IPS-18a (cell line): ENCODE data around the gene ODAD2.

Experiments
- H3K27ac ChIP-seq: one replicate; pipeline ENCODE4 v1.5.1; 2013; ENCODE audit warnings: low read length
- H3K27me3 ChIP-seq: one replicate; pipeline ENCODE4 v1.6.1; 2013; ENCODE audit warnings: mild to moderate bottlenecking, low read length; ENCODE audit not compliant: control insufficient read depth, insufficient read depth
- H3K36me3 ChIP-seq: one replicate; pipeline ENCODE4 v1.6.1; 2013; ENCODE audit warnings: low read depth, low read length; ENCODE audit not compliant: control insufficient read depth
- H3K4me1 ChIP-seq: one replicate; pipeline ENCODE4 v1.6.1; 2013; ENCODE audit warnings: low read depth, low read length; ENCODE audit not compliant: control insufficient read depth
- H3K4me3 ChIP-seq: one replicate; pipeline ENCODE4 v1.5.1; 2013; ENCODE audit warnings: low read length
- H3K9ac ChIP-seq: one replicate; pipeline ENCODE4 v1.6.1; 2013; ENCODE audit warnings: mild to moderate bottlenecking, low read length, moderate library complexity
- H3K9me3 ChIP-seq: one replicate; pipeline ENCODE4 v1.6.1; 2013; ENCODE audit warnings: low read depth, low read length; ENCODE audit not compliant: control insufficient read depth

ODAD2 gene

DNA sequence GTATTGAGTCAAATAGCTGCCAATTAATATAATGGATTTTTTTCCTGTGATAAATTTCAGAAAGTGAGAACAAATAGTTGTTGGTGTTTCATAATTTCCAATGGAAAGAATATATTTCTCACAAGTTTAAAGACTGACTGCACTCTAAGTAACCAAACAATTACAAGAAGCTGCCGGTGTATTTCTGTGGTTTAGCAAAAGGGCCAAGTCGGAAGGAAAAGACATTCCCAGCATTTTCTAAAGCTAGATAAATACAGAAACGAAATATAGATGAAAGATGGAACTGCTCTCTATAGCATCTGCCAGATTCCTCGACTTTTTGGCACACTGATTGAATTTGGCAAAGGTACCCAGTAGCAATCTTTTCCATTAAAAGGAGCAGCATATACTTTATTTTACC is 160.5 kb downstream of the ODAD2 start:
- H3K27me3 ChIP-seq = no peaks in the 10 kb centered on the region
- H3K27ac ChIP-seq = no peak overlapping the region
- no peaks in the 10 kb centered on the region for H3K9me3 ChIP-seq
- H3K4me3 ChIP-seq = no peak overlapping the region
- no peak overlapping the region for H3K9ac ChIP-seq
- H3K36me3 ChIP-seq = no peaks in the 10 kb centered on the region
- no peaks in the 10 kb centered on the region for H3K4me1 ChIP-seq

DNA sequence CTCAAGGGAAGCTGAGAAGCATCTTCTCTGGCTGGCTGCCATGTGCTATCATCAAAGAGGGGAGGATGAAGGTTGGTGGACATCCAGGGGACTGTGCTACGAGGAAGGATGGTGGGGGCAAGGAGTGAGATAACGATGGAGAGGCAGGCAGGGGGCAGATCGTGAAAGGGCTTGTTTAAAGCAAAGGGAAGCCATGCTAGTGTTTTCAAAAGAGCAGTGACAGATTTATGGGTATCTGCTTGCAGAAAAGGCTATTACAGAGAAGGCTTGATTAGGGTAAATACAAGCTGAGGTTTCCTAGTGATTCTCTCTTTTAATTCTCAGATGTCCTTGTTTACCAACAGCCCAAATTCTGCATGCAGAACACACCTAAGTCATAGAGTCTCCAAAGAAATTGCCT is 164.4 kb downstream of the ODAD2 start:
- Histone ChIP-seq H3K27me3 (no peaks in the 10 kb centered on the region), H3K9me3 (no peaks in the 10 kb centered on the region), H3K9ac (no peak overlapping the region), H3K27ac (no peak overlapping the region), H3K4me1 (no peaks in the 10 kb centered on the region), H3K4me3 (no peak overlapping the region), H3K36me3 (no peaks in the 10 kb centered on the region)

DNA sequence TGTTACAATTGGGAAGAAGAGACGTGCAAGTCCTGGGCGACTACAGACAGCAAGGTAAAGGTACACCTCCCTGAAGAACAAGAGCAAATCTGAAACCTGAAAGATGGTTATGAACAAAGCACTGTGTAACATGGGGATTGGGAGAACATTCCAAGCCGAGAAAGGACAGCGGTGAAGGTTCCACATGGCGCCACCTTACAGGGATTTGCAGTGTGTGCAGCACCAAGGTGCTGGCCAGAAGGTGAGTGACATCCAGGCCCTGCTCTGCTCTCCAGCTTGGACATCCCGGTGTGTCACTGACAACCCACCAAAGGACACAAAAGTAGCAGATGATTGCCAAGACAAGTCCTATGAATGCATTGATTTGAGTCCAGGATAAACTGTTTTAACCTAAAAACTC is 165.1 kb downstream of the ODAD2 start:
- Histone ChIP-seq H3K36me3 (no peaks in the 10 kb centered on the region), H3K9me3 (no peaks in the 10 kb centered on the region)

DNA sequence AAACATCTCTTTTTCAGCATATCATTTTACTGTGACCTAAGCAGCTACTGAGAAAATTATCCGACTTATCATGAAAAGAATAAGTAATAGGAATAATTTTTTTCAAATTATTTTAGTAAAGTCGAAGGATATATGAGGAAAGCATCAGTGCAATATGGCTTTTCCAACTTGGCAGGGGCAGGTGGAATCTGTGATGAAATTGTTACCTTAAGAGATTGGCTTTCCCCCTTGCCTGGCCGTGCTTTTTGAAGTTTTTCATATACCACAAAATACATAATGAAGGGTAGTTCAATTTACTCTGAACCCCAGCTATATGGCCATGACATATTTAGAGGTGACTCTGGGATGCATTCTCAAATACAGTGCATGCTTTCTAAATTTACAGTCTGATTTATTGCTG is 166.1 kb downstream of the ODAD2 start:
- Histone ChIP-seq H3K4me1 (no peaks in the 10 kb centered on the region), H3K9me3 (no peaks in the 10 kb centered on the region), H3K27ac (no peak overlapping the region), H3K36me3 (no peaks in the 10 kb centered on the region), H3K27me3 (no peaks in the 10 kb centered on the region), H3K4me3 (no peak overlapping the region), H3K9ac (no peak overlapping the region)

More for the DNA sequence above, 165.1 kb downstream of the ODAD2 start:
- H3K4me3 ChIP-seq = no peak overlapping the region
- H3K9ac ChIP-seq = no peak overlapping the region
- H3K27ac ChIP-seq = no peak overlapping the region
- H3K27me3 ChIP-seq = no peaks in the 10 kb centered on the region
- H3K4me1 ChIP-seq = no peaks in the 10 kb centered on the region

DNA sequence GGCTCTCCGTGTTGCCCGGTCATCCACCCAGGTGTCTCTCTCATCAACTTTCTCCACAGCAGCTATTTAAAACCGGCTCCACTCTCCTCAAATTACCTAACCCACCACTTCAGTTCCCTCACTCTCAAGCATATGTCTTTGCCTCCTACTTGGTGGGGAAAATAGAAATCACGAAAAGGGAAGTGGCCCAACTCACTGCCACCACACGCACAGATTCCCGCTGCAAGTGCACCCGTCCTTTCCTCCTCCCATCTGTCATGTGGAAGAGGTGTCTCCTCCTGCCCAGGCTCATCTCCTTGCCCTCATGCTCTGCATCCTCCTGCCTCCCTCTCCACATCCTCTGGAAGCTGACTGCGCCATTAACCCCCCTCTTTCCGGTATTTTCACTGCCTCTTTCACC is 172.5 kb downstream of the ODAD2 start:
- no peaks in the 10 kb centered on the region for H3K4me1 ChIP-seq
- no peaks in the 10 kb centered on the region for H3K27me3 ChIP-seq
- H3K9me3 ChIP-seq = no peaks in the 10 kb centered on the region
- H3K4me3 ChIP-seq = no peak overlapping the region
- no peak overlapping the region for H3K27ac ChIP-seq
- H3K9ac ChIP-seq = no peak overlapping the region
- H3K36me3 ChIP-seq = no peaks in the 10 kb centered on the region

DNA sequence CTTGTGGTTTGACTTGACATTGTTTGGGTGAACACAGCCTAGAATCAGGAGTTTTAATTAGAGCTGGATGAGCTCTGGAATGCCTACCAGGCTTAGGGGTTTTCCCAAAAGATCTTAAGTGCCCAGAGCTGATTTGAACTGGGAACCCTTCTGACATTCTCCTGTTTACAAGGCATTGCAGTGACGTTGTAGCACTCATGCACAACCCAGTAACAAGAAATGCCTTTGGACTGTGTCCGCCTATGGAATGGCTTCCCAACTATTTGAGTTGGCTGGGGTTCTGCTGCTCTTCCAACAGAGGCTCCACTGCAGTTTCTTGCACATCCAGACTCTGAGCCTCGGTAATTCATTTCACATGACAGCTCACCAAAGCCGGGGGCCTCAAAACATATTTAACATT is 176.6 kb downstream of the ODAD2 start:
- no peaks in the 10 kb centered on the region for H3K4me1 ChIP-seq
- H3K27me3 ChIP-seq = no peaks in the 10 kb centered on the region
- H3K4me3 ChIP-seq = no peak overlapping the region
- H3K36me3 ChIP-seq = no peaks in the 10 kb centered on the region
- no peaks in the 10 kb centered on the region for H3K9me3 ChIP-seq
- H3K27ac ChIP-seq = no peak overlapping the region
- no peak overlapping the region for H3K9ac ChIP-seq

DNA sequence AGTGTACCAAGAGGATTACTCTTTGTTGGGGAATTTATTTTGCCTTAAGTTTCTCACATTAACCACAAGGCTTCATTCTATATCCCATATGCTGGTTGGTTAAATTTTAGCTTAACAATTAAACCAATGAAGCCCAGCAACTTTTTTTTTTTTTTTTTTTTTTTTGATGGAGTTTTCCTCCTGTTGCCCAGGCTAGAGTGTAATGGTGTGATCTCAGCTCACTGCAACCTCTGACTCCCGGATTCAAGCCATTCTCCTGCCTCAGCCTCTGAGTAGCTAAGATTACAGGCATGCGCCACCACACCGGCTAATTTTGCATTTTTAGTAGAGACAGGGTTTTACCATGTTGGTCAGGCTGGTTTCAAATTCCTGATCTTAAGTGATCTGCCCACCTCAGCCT is 178.2 kb downstream of the ODAD2 start:
- Histone ChIP-seq H3K36me3 (no peaks in the 10 kb centered on the region), H3K27ac (no peak overlapping the region), H3K9ac (no peak overlapping the region), H3K4me3 (no peak overlapping the region), H3K9me3 (no peaks in the 10 kb centered on the region), H3K4me1 (no peaks in the 10 kb centered on the region), H3K27me3 (no peaks in the 10 kb centered on the region)

DNA sequence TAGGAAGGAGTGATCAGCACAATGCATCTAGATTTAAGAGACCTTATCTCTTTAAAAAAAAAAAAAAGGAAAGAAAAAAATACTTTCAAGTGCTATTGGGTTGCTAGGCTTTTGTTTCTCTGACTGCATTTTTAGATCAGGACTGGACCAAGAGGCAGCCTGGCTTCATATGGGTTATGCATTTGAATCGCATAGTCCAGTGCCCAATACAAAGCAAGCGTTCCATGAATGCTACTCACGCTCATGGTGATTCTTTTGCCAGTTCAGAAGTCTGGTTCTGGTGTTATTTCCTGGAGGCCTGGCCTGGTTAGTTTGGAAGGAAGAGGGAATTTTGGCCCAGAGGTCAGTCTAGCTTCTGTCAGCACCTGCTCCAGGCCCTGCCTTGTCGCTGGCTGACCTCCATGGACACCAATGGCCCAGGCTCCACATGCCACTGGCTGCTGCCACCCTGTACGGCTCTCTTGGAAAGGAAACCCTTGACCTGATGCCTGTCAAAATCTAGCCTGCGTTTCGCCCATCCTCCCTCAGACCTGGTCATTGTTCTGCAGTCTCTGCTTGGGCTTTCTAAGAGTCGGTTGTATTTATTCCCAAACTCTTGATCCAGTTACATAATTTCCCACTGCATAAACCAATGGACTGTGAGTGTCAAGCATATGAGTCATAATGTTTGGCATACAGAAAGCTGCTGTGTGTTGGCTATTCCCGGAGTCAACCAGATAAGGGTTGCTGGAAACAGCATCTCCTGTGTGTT is 178.9 kb downstream of the ODAD2 start:
- H3K9me3 ChIP-seq = no peaks in the 10 kb centered on the region
- no peaks in the 10 kb centered on the region for H3K27me3 ChIP-seq
- no peak overlapping the region for H3K4me3 ChIP-seq
- H3K9ac ChIP-seq = no peak overlapping the region
- no peak overlapping the region for H3K27ac ChIP-seq
- H3K4me1 ChIP-seq = no peaks in the 10 kb centered on the region
- H3K36me3 ChIP-seq = no peaks in the 10 kb centered on the region

DNA sequence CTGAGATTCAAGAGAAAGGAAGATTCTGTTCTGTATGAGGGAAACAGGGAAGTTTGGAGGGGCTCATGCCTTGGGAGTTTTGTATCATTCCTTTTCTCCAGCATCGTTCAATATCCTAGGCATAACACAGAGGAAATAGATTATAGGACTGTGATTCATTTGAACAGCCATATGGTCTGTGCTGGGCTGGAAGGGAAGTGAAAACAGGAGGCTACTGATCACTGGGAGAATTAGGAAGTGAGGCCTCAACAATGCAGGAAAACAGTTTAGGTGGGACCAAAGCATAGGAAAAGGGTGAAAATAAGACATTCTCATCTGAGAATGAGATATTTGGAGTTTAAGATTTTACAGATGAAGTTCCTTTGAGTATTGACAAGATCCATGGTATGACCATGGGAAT is 182.6 kb downstream of the ODAD2 start:
- Histone ChIP-seq H3K27ac (no peak overlapping the region), H3K4me3 (no peak overlapping the region), H3K9me3 (no peaks in the 10 kb centered on the region), H3K27me3 (no peaks in the 10 kb centered on the region), H3K9ac (no peak overlapping the region), H3K4me1 (no peaks in the 10 kb centered on the region), H3K36me3 (no peaks in the 10 kb centered on the region)

DNA sequence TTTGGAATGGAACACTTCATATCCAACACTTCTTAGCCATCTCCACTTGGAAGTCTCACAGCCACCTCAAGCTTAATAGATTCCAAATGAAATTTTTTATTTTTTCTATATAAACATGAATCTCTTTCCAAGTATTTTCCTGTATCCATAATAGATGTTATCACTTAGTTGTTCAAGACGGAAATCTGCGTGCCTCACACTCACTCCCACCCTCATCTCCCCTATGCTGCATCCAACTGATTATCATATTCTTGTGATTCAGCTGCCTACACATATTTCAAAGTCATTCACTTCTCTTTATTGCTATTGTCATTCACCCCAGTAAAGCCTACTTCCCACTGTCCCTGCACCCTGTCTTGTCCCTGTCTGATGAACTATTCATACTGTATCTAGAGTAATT is 183.0 kb downstream of the ODAD2 start:
- H3K27ac ChIP-seq = no peak overlapping the region
- no peaks in the 10 kb centered on the region for H3K9me3 ChIP-seq
- no peaks in the 10 kb centered on the region for H3K36me3 ChIP-seq
- no peaks in the 10 kb centered on the region for H3K27me3 ChIP-seq
- H3K4me1 ChIP-seq = no peaks in the 10 kb centered on the region
- H3K9ac ChIP-seq = no peak overlapping the region
- no peak overlapping the region for H3K4me3 ChIP-seq

DNA sequence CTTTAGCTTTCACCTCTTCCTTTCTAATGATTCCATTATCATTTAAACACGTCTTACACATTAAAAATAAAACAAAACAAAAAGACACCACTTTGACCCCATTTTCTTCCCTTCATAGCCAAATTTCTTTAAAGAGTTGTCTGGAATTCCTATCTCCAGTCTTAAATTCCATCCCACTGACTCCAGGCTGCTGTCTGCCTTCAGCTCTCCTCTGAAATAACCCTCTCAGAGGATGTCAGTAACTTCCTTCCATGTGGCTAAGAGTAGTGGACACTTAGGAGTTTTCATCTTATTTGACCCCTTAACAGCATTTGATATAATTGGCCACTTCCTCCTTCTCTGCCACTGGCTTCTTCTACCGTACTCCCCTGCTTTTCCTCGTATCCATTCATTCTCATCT is 183.6 kb downstream of the ODAD2 start:
- no peaks in the 10 kb centered on the region for H3K9me3 ChIP-seq
- H3K4me3 ChIP-seq = no peak overlapping the region
- H3K4me1 ChIP-seq = no peaks in the 10 kb centered on the region
- no peak overlapping the region for H3K27ac ChIP-seq
- H3K9ac ChIP-seq = no peak overlapping the region
- no peaks in the 10 kb centered on the region for H3K36me3 ChIP-seq
- no peaks in the 10 kb centered on the region for H3K27me3 ChIP-seq

DNA sequence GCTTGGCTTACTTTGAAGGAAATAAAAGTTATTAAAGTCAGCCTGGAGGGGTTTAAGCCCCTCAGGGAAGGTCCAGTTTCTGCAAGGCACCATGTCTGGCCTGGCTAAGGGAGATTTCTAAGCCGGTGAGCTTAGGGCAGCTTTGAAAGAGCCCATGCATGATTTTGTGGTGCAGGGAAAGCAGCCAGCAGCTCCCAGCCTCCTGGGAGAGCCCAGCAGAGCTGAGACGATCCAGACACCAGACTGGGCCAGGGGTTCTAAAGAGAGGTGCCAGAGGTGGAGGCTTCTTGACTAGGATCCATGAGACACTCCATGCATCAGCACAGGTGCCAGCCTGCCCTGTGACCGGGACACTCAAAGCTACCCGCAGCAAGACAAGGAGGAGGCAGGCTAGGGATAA is 193.7 kb downstream of the ODAD2 start:
- no peak overlapping the region for H3K9ac ChIP-seq
- H3K36me3 ChIP-seq = no peaks in the 10 kb centered on the region
- H3K9me3 ChIP-seq = no peaks in the 10 kb centered on the region
- no peak overlapping the region for H3K4me3 ChIP-seq
- no peak overlapping the region for H3K27ac ChIP-seq
- H3K27me3 ChIP-seq = no peaks in the 10 kb centered on the region
- H3K4me1 ChIP-seq = no peaks in the 10 kb centered on the region
